Measurements from ENCODE around the gene RTN4IP1.

Gene RTN4IP1

GRCh38 chr6:106581468-106581867 is 47.8 kb downstream of the RTN4IP1 start:
- TF ChIP-seq CTCF (conservative IDR thresholded peaks at IDR 0.05), result no peak
- no peak for TF ChIP-seq ZFX (IDR thresholded peaks at IDR 0.05)

GRCh38 chr6:106579281-106579680 is 50.0 kb downstream of the RTN4IP1 start:
- H3K27ac ChIP-seq, result no peak overlapping the region
- TF ChIP-seq CTCF (conservative IDR thresholded peaks at IDR 0.05) (no peak), ZFX (IDR thresholded peaks at IDR 0.05) (no peak)

More at GRCh38 chr6:106581468-106581867, 47.8 kb downstream of the RTN4IP1 start:
- no peak overlapping the region for H3K27ac ChIP-seq

GRCh38 chr6:106574741-106575458 is 54.4 kb downstream of the RTN4IP1 start:
- no peak for TF ChIP-seq ZFX (IDR thresholded peaks at IDR 0.05)
- no peak for TF ChIP-seq CTCF (conservative IDR thresholded peaks at IDR 0.05)
- H3K27ac ChIP-seq, result no peak overlapping the region

- no peak overlapping the region for H3K27ac ChIP-seq
- TF ChIP-seq ZFX (IDR thresholded peaks at IDR 0.05) (no peak), CTCF (conservative IDR thresholded peaks at IDR 0.05) (no peak)
Measured at GRCh38 chr6:106572875-106573585, 56.3 kb downstream of the RTN4IP1 start.

GRCh38 chr6:106572436-106572835 is 56.9 kb downstream of the RTN4IP1 start:
- H3K27ac ChIP-seq, result no peak overlapping the region
- no peak for TF ChIP-seq CTCF (conservative IDR thresholded peaks at IDR 0.05)
- no peak for TF ChIP-seq ZFX (IDR thresholded peaks at IDR 0.05)

- TF ChIP-seq ZFX (IDR thresholded peaks at IDR 0.05) (no peak), CTCF (conservative IDR thresholded peaks at IDR 0.05) (no peak)
- H3K27ac ChIP-seq, result no peak overlapping the region
Measured at GRCh38 chr6:106569428-106569827, 59.9 kb downstream of the RTN4IP1 start.

- H3K27ac ChIP-seq, result no peak overlapping the region
- TF ChIP-seq ZFX (IDR thresholded peaks at IDR 0.05) (no peak), CTCF (conservative IDR thresholded peaks at IDR 0.05) (no peak)
Measured at GRCh38 chr6:106568530-106568929, 60.8 kb downstream of the RTN4IP1 start.
